Trophoblast cell (in vitro differentiated cells and primary cell): ENCODE data around the gene PRXL2A.
A peak's percentile ranks its signal among the peaks of the same experiment; 100 is the strongest.

ENCODE experiments used
- DNase-seq, 2 donors: peaks; one replicate each; pipeline ENCODE4 v3.0.0-alpha.2; 2016
- H2AFZ ChIP-seq: 2 replicates; pipeline ENCODE4 v1.6.1; 2013; ENCODE audit warnings: low read length, moderate library complexity, mild to moderate bottlenecking; ENCODE audit not compliant: insufficient read depth, poor library complexity
- H2AK5ac ChIP-seq: 2 replicates; pipeline ENCODE4 v1.6.1; 2013; ENCODE audit warnings: mild to moderate bottlenecking, low read length
- H2BK120ac ChIP-seq: 2 replicates; pipeline ENCODE4 v1.6.1; 2013; ENCODE audit warnings: low read length, mild to moderate bottlenecking, moderate library complexity; ENCODE audit not compliant: insufficient read depth, poor library complexity
- H2BK12ac ChIP-seq: 2 replicates; pipeline ENCODE4 v1.6.1; 2013; ENCODE audit warnings: mild to moderate bottlenecking, low read length, moderate library complexity
- H2BK5ac ChIP-seq: 2 replicates; pipeline ENCODE4 v1.6.1; 2013; ENCODE audit warnings: low read length, low read depth, moderate library complexity, mild to moderate bottlenecking; ENCODE audit not compliant: poor library complexity
- H3K14ac ChIP-seq: 2 replicates; pipeline ENCODE4 v1.6.1; 2013; ENCODE audit warnings: mild to moderate bottlenecking, low read length
- H3K18ac ChIP-seq: 2 replicates; pipeline ENCODE4 v1.6.1; 2013; ENCODE audit warnings: mild to moderate bottlenecking, low read length
- H3K23ac ChIP-seq: 2 replicates; pipeline ENCODE4 v1.6.1; 2013; ENCODE audit warnings: low read length
- H3K27ac ChIP-seq: 2 replicates; pipeline ENCODE4 v1.5.1; 2013; ENCODE audit warnings: low read depth, mild to moderate bottlenecking, inconsistent platforms, low read length, moderate library complexity
- H3K27me3 ChIP-seq: 2 replicates; pipeline ENCODE4 v1.6.1; 2013; ENCODE audit warnings: inconsistent platforms, mild to moderate bottlenecking, low read length, moderate library complexity; ENCODE audit not compliant: insufficient read depth
- H3K36me3 ChIP-seq, 2 experiments: 1 replicate in 1 of 2; 2 replicates in 1 of 2; pipeline ENCODE4 v1.6.1; 2013; ENCODE audit warnings: low read length in 2 of 2, mild to moderate bottlenecking in 2 of 2, moderate library complexity in 1 of 2; ENCODE audit not compliant: insufficient read depth in 2 of 2, control insufficient read depth in 1 of 2
- H3K4ac ChIP-seq: 2 replicates; pipeline ENCODE4 v1.6.1; 2013; ENCODE audit warnings: low read depth, mild to moderate bottlenecking, low read length, moderate library complexity
- H3K4me1 ChIP-seq, 2 experiments: 1 replicate in 1 of 2; 2 replicates in 1 of 2; pipeline ENCODE4 v1.6.1; 2013; ENCODE audit warnings: low read length in 2 of 2, mild to moderate bottlenecking in 2 of 2, moderate library complexity in 1 of 2; ENCODE audit not compliant: insufficient read depth in 2 of 2, control insufficient read depth in 1 of 2
- H3K4me2 ChIP-seq: 2 replicates; pipeline ENCODE4 v1.6.1; 2013; ENCODE audit warnings: inconsistent platforms, mild to moderate bottlenecking, low read length, moderate library complexity
- H3K4me3 ChIP-seq: 2 replicates; pipeline ENCODE4 v1.5.1; 2013; ENCODE audit warnings: mild to moderate bottlenecking, low read depth, low read length, inconsistent platforms
- H3K79me1 ChIP-seq: one replicate; pipeline ENCODE4 v1.6.1; 2013; ENCODE audit warnings: low read length
- H3K79me2 ChIP-seq: 2 replicates; pipeline ENCODE4 v1.6.1; 2013; ENCODE audit warnings: low read length, mild to moderate bottlenecking; ENCODE audit not compliant: control insufficient read depth, insufficient read depth, poor library complexity
- H3K9ac ChIP-seq: 2 replicates; pipeline ENCODE4 v1.6.1; 2013; ENCODE audit warnings: mild to moderate bottlenecking, low read length
- H3K9me3 ChIP-seq: 2 replicates; pipeline ENCODE4 v1.6.1; 2013; ENCODE audit warnings: low read depth, mild to moderate bottlenecking, control low read depth, inconsistent platforms, low read length; ENCODE audit not compliant: insufficient read depth
- H4K12ac ChIP-seq: 2 replicates; pipeline ENCODE4 v1.6.1; 2013; ENCODE audit warnings: low read depth, mild to moderate bottlenecking, low read length, moderate library complexity
- H4K8ac ChIP-seq: 2 replicates; pipeline ENCODE4 v1.6.1; 2013; ENCODE audit warnings: low read depth, mild to moderate bottlenecking, low read length, moderate library complexity
- H4K91ac ChIP-seq: one replicate; pipeline ENCODE4 v1.6.1; 2013; ENCODE audit warnings: low read depth, mild to moderate bottlenecking, low read length, moderate library complexity
- WGBS: extraction: QIAGEN DNeasy Blood & Tissue Kit; methylation state at CpG from one replicate; pipeline ENCODE4 v1.1.7; 2013; ENCODE audit warnings: missing lambda C conversion rate; ENCODE audit not compliant: insufficient read length, insufficient coverage; ENCODE audit errors: extremely low coverage; 5-methylcytosine and 5-hydroxymethylcytosine counted together

Gene PRXL2A

GRCh38 chr10:80425901-80426300, 17.6 kb downstream of the PRXL2A start:
- no peak overlapping the region for H2BK12ac ChIP-seq
- H2BK5ac ChIP-seq: no peak overlapping the region
- H3K27me3 ChIP-seq: no peaks in the 10 kb centered on the region
- no peak for DNase-seq
- peaks cover 2% of the 10 kb centered on the region for H3K9me3 ChIP-seq
- H4K91ac ChIP-seq: no peak overlapping the region
- peaks cover 0 to 3% of the 10 kb centered on the region in 2 experiments for H3K4me1 ChIP-seq
- H3K4me2 ChIP-seq: no peak overlapping the region
- no peaks in the 10 kb centered on the region for H3K79me2 ChIP-seq
- no peak overlapping the region for H3K14ac ChIP-seq
- no peaks in the 10 kb centered on the region for H3K79me1 ChIP-seq
- H3K4ac ChIP-seq: no peak overlapping the region
- no peak overlapping the region for H4K12ac ChIP-seq
- no peak overlapping the region for H3K4me3 ChIP-seq
- no peak overlapping the region for H3K27ac ChIP-seq
- no peak overlapping the region for H2AFZ ChIP-seq
- peaks cover 14 to 30% of the 10 kb centered on the region in 2 experiments for H3K36me3 ChIP-seq
- H3K18ac ChIP-seq: no peak overlapping the region
- H3K23ac ChIP-seq: no peak overlapping the region
- no peak overlapping the region for H2AK5ac ChIP-seq
- H4K8ac ChIP-seq: no peak overlapping the region
- H2BK120ac ChIP-seq: no peak overlapping the region
- no peak overlapping the region for H3K9ac ChIP-seq
- no CpG with 5 or more reads among the region's 2 CpGs for WGBS

GRCh38 chr10:80427541-80427940, 19.2 kb downstream of the PRXL2A start:
- Histone ChIP-seq H4K91ac (no peak overlapping the region), H3K27ac (no peak overlapping the region), H3K14ac (no peak overlapping the region), H3K4me1 (peaks cover 0 to 3% of the 10 kb centered on the region in 2 experiments), H3K4me2 (no peak overlapping the region), H2BK5ac (no peak overlapping the region), H2BK12ac (no peak overlapping the region), H3K4ac (no peak overlapping the region), H2AK5ac (no peak overlapping the region), H3K18ac (no peak overlapping the region), H4K8ac (no peak overlapping the region), H3K36me3 (peaks cover 14 to 26% of the 10 kb centered on the region in 2 experiments), H4K12ac (no peak overlapping the region), H3K9me3 (peaks cover 2% of the 10 kb centered on the region), H3K4me3 (no peak overlapping the region), H3K23ac (no peak overlapping the region), H3K27me3 (no peaks in the 10 kb centered on the region), H2AFZ (no peak overlapping the region), H3K9ac (no peak overlapping the region), H2BK120ac (no peak overlapping the region), H3K79me1 (no peaks in the 10 kb centered on the region), H3K79me2 (no peaks in the 10 kb centered on the region)
- no peak for DNase-seq
- WGBS: no CpG with 5 or more reads among the region's 2 CpGs

- no peaks in the 10 kb centered on the region for H3K27me3 ChIP-seq
- no peak overlapping the region for H2BK12ac ChIP-seq
- peaks cover 14 to 19% of the 10 kb centered on the region in 2 experiments for H3K36me3 ChIP-seq
- no peak overlapping the region for H3K4me3 ChIP-seq
- H3K4me2 ChIP-seq: no peak overlapping the region
- H3K4ac ChIP-seq: no peak overlapping the region
- no peak overlapping the region for H3K18ac ChIP-seq
- H3K9ac ChIP-seq: no peak overlapping the region
- no peaks in the 10 kb centered on the region for H3K79me1 ChIP-seq
- H4K12ac ChIP-seq: no peak overlapping the region
- H3K4me1 ChIP-seq: peaks cover 0 to 3% of the 10 kb centered on the region in 2 experiments
- no peak overlapping the region for H3K14ac ChIP-seq
- no peak overlapping the region for H2AFZ ChIP-seq
- DNase-seq: peak; percentile 62
- no peak overlapping the region for H2BK120ac ChIP-seq
- H3K23ac ChIP-seq: no peak overlapping the region
- H4K8ac ChIP-seq: no peak overlapping the region
- no peaks in the 10 kb centered on the region for H3K79me2 ChIP-seq
- H3K27ac ChIP-seq: no peak overlapping the region
- peaks cover 2% of the 10 kb centered on the region for H3K9me3 ChIP-seq
- H2BK5ac ChIP-seq: no peak overlapping the region
- whole genome bisulfite sequencing: no CpG with 5 or more reads among the region's 9 CpGs
- no peak overlapping the region for H4K91ac ChIP-seq
- H2AK5ac ChIP-seq: no peak overlapping the region
Measured at GRCh38 chr10:80429521-80429973, 21.2 kb downstream of the PRXL2A start.

GRCh38 chr10:80433134-80433533, 24.8 kb downstream of the PRXL2A start:
- H3K27me3 ChIP-seq: no peaks in the 10 kb centered on the region
- no peak overlapping the region for H3K9ac ChIP-seq
- no peak for DNase-seq
- H2AFZ ChIP-seq: no peak overlapping the region
- no peak overlapping the region for H3K4me3 ChIP-seq
- no peak overlapping the region for H3K4ac ChIP-seq
- H4K8ac ChIP-seq: no peak overlapping the region
- peaks cover 2% of the 10 kb centered on the region for H3K79me2 ChIP-seq
- no peak overlapping the region for H2AK5ac ChIP-seq
- peaks cover 4% of the 10 kb centered on the region in 2 experiments for H3K36me3 ChIP-seq
- no peak overlapping the region for H3K14ac ChIP-seq
- WGBS: no CpG with 5 or more reads among the region's 3 CpGs
- H4K91ac ChIP-seq: no peak overlapping the region
- no peak overlapping the region for H2BK12ac ChIP-seq
- no peak overlapping the region for H3K23ac ChIP-seq
- no peak overlapping the region for H4K12ac ChIP-seq
- H3K79me1 ChIP-seq: peaks cover 7% of the 10 kb centered on the region
- H2BK120ac ChIP-seq: no peak overlapping the region
- peaks cover 15 to 22% of the 10 kb centered on the region in 2 experiments for H3K4me1 ChIP-seq
- no peak overlapping the region for H3K18ac ChIP-seq
- no peak overlapping the region for H3K27ac ChIP-seq
- no peak overlapping the region for H2BK5ac ChIP-seq
- peaks cover 2% of the 10 kb centered on the region for H3K9me3 ChIP-seq
- H3K4me2 ChIP-seq: no peak overlapping the region
